ENCODE results near the gene ATP6V0D1.
"Not testable (repeated sequence)": the region's sequence is repeated elsewhere in the genome, so short reads cannot be mapped to it uniquely, and the experiment has no call there.

Gene ATP6V0D1

DNA sequence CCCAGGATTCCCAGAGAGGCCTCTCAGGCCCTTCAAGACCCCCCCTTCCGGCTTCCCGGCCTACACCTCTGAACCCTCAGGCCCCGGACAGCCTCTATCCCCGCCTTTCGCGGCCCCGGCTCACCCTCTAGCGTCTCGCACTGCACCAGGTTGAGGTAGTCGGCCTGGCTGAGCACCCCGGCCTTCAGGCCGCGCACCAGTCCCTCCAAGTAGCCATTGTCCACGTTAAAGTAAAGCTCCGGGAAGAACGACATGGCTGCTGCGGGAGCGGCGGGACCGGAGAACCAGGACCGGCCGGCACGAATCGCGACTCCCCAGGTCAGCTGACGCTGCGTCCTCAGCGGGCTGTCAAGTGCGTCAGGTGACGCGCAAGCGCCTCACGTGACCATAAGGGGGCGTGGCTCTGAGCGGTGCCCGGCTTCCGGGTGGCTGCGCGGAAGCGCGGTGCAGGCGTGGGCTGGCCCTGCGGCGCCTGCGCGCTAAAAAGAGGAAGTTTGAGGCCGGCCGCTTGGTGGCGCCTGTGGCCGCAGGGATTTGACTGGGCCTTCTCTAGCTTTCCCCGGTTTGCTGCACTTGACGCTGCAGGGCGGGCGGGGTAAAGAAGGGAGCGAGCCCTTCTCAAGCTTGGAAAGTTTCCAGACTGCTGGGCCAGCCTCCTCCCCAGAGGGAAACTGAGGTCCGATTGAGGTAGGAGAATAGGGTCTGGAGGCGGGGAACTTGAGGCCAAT, at the start of gene ATP6V0D1:
Gene ATP6V0D1 (minus strand): TSS at position 325 of the 728 bp plus-strand sequence. CDS start 71 bp downstream, at position 254.
- peak; percentile 99 for DNase-seq

DNA sequence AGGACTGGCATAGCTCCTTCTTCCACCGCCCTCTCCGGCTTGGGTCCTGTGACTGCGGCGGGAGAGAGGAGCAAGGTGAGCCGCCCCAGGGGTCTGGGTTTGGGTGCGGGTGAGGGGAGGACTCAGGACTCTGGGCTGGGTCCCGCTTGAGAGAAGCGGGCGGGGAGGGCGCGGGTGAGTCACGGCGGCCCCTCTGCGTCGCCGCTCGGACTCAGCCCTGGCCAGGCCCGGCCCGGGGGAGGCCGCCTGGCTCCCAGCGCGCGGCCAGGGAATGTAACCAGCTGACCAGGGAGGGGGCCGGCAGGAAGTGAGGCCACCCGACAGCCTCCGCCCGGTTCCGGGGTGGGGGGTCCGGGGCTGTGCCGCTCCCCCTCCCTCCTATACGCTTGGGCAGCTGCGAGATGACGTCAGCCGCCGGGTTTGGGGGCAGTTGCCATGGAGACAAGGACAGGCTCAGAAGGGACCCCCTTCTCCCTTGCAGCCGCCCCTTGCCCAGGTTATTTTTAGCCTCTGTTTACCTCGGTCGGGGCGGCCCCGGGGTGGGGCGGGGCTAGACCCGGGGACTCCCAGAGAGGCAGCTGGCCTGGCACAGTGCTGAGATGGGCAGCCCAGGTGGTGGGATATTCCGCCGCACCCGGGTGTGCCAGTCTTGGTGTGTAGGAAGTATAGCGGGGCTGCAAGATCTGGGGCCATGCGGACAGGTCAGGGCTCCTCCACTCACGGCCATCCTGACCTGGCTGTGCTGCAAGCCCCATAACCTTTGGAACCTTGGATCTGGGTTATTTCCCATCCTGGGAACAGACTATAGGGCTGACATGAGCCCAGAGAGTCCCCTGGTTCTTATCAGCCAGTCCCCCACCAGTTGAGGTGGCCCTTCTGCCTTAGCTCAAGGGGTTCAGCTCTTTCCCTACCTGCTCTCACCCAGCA, 49.3 kb upstream of the ATP6V0D1 start:
- peak; percentile 85 for DNase-seq

DNA sequence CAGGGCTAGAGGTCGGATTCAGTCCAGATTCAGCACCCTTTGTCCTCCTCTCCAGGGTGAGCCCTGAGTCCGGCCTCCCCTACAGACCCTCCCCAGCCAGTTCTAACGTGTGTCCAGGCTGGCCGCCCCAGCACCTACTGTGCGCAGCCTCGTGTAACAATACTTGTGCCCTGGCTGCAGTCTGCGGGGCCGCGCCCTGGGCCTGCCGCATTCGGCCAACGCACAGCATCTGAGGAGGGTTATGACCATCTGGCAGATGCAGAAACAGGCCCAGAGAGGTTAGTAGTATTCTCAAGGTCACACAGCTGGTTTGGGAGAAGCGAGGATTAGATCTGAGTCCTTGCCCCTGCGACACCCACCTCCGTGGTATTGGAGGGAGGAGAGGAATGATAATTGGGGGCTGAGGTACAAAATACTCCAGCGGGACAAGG, 48.6 kb upstream of the ATP6V0D1 start:
- no peak for DNase-seq

DNA sequence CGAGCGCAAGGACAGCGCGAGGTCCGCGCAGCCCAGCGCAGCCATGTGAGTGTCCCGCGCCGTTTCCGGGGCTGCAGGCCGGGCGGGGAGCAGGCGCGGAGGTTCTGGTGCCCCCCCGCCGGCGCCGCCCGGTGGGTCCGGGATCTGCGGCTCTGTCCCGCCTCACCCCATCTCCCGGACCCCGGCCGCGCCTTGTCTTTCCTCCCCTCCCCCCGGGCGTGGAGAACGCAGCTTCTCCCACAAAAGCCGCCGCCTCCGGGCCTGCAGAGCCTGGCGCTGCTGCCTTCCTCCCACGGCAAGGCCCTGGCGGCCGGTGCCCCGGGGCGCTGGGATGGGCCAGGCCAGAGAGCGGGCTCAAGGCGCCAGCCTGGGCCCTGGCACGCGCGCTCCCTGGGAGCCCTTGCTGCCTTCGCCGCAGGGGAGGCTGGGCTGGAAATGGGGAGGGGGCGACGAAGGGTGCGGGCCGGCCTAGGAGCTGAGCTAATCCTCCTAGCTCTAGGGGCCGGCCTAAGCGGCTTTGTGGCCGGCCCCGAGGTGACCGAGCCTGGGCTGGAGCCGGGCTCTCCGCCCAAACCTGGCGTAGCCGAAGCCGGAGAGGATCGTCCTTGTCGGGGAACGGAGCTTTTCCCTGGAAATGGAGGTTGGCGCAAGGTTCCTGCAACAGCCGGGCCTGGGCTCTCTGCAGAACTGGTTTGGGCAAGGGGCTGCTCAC, 48.1 kb upstream of the ATP6V0D1 start:
- peak; percentile 63 for DNase-seq

DNA sequence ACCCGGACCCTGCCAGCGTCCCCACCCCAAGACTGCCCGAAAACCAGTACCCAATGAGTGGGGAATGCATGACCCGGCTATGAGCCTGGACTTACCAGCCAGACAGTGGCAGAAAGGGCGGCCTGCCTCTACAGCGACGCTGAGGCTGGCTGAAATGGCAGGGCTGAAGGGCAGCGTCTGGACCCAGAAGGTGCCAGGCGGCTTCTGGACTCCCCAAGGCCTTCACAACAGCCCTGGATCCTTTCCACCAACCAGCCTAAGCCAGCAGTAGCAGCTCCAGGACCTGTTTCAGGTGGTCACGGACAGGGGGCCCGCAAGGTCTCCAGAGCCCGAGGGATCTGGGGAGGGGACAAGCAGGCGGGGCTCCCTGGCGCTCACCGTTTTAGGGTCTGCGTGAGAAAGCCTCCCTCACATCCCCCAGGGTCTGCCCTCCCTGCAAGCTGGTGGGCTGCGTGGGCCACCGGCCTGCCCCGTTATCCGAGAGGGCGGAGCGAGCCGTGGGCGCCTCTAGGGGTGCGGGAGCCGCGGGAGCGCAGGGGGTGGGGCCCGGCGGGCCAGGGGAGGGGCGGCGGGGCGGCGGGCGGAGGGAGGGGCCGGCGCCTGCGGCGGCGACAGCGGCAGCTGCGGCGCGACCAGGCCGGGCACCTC, 47.4 kb upstream of the ATP6V0D1 start, which contains the start of gene RIPOR1:
Gene RIPOR1 (plus strand): TSS at position 608 of the 648 bp plus-strand sequence. CDS start 9,618 bp downstream, outside the sequence.
- peak; percentile 61 for DNase-seq

DNA sequence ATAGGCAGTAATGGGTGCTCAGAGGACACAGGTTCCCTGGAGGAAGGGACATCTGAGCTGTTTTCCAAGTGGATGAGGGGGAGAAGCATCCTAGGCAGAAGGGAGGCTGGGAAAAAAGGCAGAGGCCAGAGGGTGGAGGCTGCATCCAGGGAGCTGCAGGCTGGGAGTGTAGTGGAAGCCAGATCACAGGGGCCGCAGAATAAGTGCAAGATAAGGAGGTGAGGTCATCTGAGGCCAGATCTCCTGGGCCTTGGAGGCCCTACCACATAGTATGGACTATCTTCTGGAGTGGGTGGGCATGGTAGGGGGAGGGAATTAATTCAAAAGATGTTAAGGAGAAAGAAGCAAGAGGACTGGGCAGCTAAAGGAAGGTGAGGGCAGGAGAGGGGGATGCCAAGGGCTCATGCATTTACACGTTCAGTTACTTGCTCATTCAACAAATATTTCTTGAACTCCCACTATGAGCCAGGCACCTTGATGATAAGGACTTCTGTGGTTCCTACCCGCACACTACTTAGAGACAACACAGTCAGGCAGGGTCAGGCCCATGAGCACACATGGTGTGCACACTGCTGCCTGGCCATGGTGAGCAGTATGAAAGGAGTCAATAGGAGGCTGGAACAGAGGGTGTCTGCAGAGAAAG, 45.3 kb upstream of the ATP6V0D1 start:
- DNase-seq = no peak

DNA sequence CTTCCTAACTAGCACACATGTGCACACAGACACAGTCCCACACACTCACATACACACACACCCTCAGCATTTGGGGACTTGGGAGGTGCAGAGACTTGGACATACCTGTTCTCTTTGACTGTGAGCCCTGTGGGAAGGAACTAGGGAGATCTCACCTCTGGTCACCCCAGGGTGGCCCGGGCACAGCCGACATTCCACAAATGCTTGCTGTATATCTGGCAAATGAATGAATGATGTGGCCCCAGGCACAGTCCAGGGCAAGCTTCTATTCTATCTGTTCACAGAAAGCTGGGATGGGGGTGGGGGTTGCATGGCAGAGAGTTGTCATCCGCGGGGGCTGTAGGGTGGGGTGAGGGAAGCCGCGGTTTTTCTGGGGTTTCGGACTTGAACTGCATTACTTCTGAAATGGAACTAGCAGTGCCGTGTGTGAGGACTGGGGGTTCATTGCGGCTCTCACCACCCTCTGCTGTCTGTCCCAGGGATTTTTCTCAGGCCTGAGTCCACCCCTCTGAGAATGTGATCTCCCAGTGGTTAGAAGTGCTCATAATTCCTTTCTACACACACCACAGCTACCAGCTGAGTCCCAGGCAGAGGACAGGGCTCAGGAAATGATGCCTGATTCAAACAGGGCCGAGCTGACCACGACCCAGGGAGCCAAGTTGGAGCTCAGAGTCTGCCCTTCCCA, 44.4 kb upstream of the ATP6V0D1 start:
- DNase-seq = no peak

DNA sequence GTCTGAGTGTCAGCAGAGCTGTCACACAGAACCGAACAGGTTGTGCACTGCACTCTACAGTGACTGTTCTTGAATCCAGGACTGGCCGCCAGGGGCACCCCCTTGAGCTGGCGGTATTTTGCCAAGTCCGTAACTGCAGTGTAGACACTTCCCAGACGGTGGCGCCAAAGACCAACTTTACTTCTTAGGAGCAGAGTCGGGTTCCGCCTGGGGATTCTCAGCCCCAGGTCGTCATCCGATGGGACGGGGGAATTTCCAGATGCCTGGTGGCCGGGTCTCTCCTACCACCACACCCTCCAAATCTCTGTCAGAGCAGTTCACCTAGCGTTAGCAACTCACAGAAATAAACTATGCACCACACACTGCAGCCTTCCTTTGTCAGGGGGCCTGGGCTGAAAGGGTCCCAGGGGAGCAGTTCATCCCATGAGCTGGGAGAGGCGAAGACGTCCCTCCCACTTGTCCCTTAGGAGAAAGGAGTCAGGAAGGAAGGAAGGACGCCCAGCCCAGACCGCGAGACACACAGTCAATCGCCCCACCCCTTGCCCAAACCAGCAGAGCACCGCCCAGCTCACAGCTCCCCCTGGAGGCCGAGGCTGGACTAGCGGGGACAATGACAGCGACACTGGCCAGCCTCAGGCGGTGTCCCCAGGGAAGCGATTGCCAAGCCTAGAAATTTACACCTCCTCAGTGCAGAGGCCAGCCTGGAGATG, 40.3 kb upstream of the ATP6V0D1 start:
- DNase-seq = peak; percentile 96

DNA sequence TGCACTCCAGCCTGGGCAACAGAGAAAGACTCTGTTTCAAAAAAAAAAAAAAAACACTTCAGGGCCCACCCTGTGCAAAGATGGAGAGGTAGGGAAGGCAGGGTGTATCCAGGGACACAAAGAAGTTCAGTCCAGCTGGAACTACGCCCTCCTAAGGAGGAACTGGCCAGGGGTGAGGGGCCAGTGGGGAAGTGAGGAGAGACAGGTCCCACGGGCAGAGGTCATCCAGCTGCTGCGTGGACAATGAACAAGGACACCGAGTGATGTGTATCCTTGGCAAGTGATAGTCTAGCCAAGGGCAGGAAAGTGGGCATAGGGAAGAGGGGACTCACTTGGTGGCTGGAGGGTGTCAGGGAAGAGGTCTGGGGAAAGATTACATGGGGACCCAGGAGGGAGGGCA, 38.3 kb upstream of the ATP6V0D1 start:
- no peak for DNase-seq

DNA sequence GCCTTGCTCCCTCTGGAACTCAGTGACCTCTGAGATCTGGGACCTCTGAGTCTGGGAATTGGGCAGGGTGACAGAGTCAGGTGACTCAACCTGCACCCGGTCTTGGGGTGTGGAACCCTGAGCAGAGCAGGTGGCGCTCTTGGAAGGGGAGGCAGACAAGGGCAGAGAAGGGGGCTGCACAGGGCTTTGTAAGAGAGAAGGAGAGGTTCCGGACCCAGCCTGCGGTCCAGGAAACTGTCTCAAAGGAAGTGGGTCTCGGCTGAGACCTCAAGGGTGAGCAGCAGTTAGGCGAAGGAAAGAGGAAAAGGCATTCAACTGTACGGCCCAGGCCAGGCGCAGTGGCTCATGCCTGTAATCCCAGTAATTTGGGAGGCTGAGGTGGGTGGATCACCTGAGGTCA, 37.7 kb upstream of the ATP6V0D1 start:
- DNase-seq = no peak

DNA sequence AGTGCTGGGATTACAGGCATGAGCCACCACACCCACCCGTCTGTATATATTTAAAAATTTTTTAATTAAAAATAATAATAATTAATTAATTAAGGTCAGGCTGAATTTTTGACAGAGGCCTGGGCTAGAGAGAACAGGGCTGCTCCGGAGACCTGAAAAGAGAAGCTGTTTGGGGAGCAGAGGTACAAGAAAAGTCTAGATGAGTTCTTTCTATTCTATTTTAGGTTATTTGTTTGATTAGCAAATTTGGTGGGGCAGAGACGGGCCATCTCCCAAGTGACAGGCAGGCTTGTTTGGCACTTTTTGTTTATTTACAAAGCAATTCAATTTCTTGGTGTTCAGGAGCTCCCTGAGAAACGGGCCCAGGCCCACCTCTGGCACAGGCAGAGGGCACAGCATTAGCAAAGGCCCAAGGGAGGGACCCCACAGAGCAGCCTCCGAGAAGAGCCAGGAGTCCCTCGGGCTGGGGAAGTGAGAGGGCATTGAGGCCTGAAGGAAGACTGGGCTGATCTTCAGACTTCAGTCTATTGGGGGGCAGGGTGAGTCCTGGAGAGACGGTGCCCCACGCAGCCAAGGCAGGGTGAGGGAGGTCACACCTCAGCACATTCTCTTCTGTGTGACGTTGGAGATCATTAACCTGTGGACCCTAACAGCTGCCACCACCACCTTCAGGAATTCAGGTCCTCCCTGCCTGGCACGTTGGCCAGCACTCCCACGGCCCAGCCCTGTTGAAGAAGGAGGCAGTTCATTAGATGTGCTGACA, 36.9 kb upstream of the ATP6V0D1 start:
- no peak for DNase-seq

DNA sequence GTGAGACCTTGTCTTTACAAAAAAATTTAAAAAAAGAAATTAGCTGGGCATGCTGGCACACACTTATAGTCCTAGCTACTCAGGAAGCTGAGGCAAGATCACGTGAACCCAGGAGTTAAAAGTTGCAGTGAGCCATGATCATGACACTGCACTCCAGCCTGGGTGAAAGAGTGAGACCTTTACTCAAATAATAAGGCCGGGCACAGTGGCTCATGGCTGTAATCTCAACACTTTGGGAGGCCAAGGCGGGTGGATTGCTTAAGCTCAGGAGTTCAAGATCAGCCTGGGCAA, 36.1 kb upstream of the ATP6V0D1 start:
- DNase-seq = no peak

DNA sequence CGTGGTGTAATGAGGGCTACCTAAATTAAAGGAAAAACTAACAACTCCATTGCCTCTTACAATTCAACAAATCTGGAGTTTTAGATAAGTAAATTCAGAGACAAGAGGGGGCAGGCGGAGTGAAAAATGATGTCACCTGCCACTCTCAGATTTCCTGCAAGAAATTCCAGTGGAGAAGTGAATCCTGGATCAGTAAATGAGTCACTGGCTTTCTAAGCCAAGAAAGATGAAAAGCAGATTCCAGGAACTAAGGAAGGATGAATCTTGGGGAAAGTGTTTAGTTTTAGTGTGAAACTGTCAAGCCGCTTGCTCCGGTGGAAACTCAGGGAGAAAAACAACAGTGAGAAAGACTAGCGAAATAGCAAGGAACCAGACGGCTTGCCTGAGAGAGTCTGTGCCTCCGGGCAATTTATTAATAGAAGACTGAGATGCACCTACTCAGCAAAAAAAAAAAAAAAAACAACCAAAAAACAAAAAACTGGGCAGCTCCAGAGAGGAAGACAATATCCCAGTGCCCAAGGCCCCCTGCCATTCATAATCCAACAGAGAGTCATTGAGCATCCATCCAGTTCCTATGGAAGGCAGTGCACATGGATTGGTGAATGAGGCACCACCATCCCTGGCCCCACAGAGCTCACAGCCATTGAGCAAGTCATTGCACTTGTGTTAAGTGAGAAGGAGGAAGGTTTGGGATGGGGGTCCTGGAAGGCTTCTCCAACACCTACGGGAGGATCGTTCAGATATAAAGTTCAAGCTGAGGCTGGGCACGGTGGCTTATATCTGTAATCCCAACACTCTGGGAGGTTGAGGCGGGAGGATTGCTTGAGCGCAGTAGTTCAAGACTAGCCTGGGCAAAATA, 35.6 kb upstream of the ATP6V0D1 start:
- no peak for DNase-seq

DNA sequence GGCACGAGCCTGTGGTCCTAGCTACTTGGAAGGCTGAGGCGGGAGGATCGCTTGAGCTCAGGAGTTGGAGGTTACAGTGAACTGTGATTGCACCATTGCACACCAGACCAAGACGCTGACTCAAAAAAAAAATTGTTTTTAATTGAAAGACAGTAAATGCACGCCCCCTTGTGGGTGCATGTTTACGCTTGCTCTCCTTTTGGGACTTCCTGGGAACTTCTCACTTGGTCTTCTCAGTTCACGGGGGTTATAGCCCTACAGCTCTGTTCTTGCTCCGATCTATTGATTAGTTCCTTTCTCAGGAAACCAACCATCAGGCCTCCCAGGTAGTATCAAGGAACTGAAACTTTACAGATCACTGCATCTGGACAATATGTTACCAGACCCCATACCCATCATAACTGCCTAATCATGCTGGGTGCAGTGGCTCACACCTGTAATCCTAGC, 33.4 kb upstream of the ATP6V0D1 start:
- peak; percentile 80 for DNase-seq

DNA sequence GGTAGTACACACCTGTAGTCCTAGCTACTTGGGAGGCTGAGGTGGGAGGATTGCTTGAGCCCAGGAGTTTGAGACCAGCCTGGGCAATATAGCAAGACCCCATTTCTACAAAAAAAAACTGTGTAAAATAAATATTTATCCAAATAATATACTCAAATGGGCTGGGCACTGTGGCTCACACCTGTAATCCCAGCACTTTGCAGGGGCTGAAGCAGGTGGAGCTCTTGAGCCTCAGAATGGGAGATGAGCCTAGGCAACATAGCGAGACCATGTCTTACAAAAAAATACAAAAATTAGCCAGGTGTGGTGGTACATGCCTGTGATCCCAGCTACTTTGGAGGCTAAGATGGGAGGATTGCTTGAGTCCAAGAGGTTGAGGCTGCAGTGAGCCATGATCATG, 32.9 kb upstream of the ATP6V0D1 start:
- not testable (repeated sequence) for DNase-seq

DNA sequence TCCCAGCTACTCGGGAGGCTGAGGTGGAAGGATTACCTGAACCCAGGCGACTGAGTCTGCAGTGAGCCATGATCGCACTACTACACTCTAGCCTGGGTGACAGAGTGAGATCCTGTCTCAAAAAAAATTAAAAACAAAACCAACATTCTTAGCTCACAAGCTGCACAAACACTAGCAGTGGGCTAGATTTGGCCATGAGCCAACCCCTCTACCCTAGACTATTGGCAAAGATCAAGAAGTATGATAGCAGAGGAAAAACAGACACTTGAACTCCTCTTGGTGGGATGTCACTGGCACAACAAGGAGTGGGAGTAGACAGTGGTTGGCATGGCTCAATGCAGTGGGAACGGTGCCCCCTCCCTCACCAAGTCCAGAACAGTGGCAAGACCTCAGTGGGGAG, 28.1 kb upstream of the ATP6V0D1 start:
- no peak for DNase-seq

DNA sequence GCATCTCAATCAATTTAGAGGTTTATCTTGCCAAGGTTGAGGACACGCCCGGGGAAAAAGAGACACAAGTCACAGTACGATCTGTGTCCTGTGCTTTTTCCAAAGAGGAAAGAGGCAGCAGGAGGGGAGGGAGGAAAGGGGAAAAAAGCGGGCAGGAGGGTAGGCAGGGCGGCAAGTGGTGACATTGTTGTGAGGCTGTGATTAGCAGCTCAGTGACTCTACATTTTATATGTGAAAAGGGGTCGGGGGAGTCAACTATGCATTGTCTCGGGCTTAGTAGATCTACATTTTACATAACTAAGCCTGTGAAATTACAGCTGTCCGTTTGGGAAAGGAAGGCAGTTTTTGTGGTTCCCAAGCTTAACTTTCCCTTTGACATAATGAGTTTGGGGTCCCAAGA, 25.5 kb upstream of the ATP6V0D1 start:
- DNase-seq = no peak

DNA sequence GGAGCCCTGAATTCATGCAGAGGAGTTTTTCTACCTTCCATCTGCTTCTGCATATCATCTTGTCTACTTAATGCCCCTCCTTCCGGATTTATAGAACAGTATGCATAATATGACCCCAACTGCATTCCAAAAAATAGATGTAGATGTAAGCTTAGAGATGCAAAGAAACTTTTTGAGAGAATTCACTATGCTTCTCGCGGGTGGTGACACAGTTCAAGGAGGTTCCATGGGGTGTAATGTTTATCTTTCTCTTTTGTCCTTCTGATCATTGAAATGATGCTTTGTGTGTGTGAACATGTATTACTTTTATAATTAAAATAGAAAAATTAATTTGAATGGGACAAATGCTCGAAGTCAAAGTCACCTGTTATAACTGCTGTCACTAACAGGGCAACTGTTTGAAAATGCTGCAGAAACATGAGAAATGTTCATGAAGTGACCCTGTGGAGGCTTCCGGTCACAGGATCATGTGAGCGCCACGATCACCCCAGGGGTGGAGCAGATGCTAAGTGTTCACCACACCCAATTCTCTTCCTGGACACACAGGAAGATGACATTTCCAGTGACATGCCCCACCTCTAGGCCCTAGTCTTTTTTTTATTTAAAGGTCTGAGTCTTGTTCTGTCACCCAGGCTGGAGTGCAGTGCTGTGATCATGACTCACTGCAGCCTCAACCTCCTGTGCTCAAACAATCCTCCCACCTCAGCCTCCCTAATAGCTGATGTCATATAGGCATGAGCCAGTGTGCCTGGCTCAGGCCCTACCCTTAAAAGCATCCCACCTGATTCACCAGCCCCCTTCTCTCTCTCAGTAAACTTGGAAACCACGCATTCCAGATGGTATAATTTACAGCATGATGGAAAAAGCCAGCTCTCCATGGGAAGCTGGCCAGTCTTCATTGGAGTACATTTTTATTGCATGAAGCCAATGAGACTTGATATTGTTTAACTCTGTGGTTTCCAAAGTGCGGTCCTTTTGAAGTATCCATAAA, 23.4 kb upstream of the ATP6V0D1 start:
- DNase-seq = no peak

Measured in femur (tissue), 1 donor.